RWPE2 (cell line): ENCODE results near the gene CENPA.

Experiments used
- ATAC-seq: fragments of 200-7000 bp; cut with Tn5 transposase; 3 replicates; pipeline ENCODE4 v1.9.1; 2021; ENCODE audit warnings: low read depth
- DNase-seq: peaks from one replicate; pipeline ENCODE4 v3.0.0-alpha.2; 2020; ENCODE audit warnings: low spot score
- H3K27ac ChIP-seq: fragments of 450-650 bp; 2 replicates; pipeline ENCODE4 v1.5.1; 2017; ENCODE audit warnings: mild to moderate bottlenecking; ENCODE audit not compliant: poor library complexity, severe bottlenecking
- H3K27me3 ChIP-seq: fragments of 250-450 bp; sonication (Bioruptor Pico); 2 replicates; pipeline ENCODE4 v1.5.1; 2021; ENCODE audit warnings: mild to moderate bottlenecking, moderate library complexity; ENCODE audit not compliant: insufficient read depth, poor library complexity, severe bottlenecking
- H3K36me3 ChIP-seq: fragments of 250-450 bp; sonication (Bioruptor Pico); 2 replicates; pipeline ENCODE4 v1.5.1; 2020; ENCODE audit warnings: low read depth, mild to moderate bottlenecking, moderate library complexity
- H3K4me1 ChIP-seq: fragments of 250-450 bp; sonication (Bioruptor Pico); 2 replicates; pipeline ENCODE4 v1.5.1; 2021; ENCODE audit warnings: mild to moderate bottlenecking, moderate library complexity; ENCODE audit not compliant: insufficient read depth, poor library complexity, severe bottlenecking
- H3K4me3 ChIP-seq: fragments of 250-450 bp; sonication (Bioruptor Pico); 2 replicates; pipeline ENCODE4 v1.5.1; 2021; ENCODE audit warnings: mild to moderate bottlenecking, moderate library complexity; ENCODE audit not compliant: severe bottlenecking
- H3K9me3 ChIP-seq: fragments of 250-450 bp; sonication (Bioruptor Pico); 2 replicates; pipeline ENCODE4 v1.5.1; 2021; ENCODE audit warnings: mild to moderate bottlenecking, moderate library complexity; ENCODE audit not compliant: severe bottlenecking
- CTCF ChIP-seq: fragments of 450-650 bp; IDR thresholded peaks from one replicate; pipeline ENCODE4 v1.5.1; 2017; ENCODE audit warnings: mild to moderate bottlenecking, moderate library complexity; ENCODE audit not compliant: poor library complexity, severe bottlenecking

The CENPA gene

DNA sequence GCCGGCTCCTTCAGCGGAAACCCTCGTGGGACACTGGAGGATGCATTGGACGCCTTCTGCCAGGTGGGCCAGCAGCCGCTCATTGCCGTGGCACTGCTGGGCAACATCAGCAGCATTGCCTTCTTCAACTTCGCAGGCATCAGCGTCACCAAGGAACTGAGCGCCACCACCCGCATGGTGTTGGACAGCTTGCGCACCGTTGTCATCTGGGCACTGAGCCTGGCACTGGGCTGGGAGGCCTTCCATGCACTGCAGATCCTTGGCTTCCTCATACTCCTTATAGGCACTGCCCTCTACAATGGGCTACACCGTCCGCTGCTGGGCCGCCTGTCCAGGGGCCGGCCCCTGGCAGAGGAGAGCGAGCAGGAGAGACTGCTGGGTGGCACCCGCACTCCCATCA is 7.8 kb upstream of the CENPA start:
- Histone ChIP-seq H3K4me1 (no peaks in the 10 kb centered on the region), H3K4me3 (no peak overlapping the region), H3K27me3 (no peaks in the 10 kb centered on the region), H3K27ac (no peak overlapping the region), H3K9me3 (no peaks in the 10 kb centered on the region), H3K36me3 (peaks cover 58% of the 10 kb centered on the region)
- no peak for ATAC-seq
- TF ChIP-seq CTCF: no peak
- no peak for DNase-seq

DNA sequence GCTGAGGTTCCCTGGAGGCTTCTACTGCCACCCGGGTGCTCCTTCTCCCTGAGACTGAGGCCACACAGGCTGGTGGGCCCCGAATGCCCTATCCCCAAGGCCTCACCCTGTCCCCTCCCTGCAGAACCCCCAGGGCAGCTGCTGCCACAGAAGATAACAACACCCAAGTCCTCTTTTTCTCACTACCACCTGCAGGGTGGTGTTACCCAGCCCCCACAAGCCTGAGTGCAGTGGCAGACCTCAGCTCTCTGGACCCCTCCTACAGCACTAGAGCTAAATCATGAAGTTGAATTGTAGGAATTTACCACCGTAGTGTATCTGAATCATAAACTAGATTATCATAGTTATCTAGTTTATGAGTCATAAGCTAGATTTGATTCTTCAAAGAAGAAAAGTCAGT is 7.3 kb upstream of the CENPA start:
- TF ChIP-seq CTCF: no peak
- Histone ChIP-seq H3K9me3 (no peaks in the 10 kb centered on the region), H3K4me1 (no peaks in the 10 kb centered on the region), H3K4me3 (no peak overlapping the region), H3K36me3 (peaks cover 58% of the 10 kb centered on the region), H3K27ac (no peak overlapping the region), H3K27me3 (no peaks in the 10 kb centered on the region)
- DNase-seq: no peak
- no peak for ATAC-seq

DNA sequence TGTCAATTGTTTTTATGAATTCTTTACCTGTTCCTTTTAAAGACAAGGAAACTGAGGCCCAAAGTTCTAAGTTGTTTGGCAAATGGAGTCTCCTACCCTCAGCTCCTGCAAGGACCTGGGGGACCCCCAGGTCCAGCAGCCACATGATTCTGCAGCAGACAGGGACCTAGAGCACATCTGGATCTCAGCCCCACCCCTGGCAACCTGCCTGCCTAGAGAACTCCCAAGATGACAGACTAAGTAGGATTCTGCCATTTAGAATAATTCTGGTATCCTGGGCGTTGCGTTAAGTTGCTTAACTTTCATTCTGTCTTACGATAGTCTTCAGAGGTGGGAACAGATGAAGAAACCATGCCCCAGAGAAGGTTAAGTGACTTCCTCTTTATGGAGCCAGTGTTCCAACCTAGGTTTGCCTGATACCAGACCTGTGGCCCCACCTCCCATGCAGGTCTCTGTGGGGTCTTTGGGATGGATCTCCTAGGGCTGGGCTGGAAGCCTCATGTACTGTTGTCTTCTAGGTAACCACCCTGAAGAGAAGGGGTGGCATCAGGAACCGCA is 5.6 kb upstream of the CENPA start:
- TF ChIP-seq CTCF: no peak
- peaks cover 41% of the 10 kb centered on the region for H3K36me3 ChIP-seq
- no peak for DNase-seq
- no peaks in the 10 kb centered on the region for H3K27me3 ChIP-seq
- ATAC-seq: no peak
- no peak overlapping the region for H3K4me3 ChIP-seq
- H3K27ac ChIP-seq: no peak overlapping the region
- H3K4me1 ChIP-seq: peaks cover 4% of the 10 kb centered on the region
- H3K9me3 ChIP-seq: no peaks in the 10 kb centered on the region

- DNase-seq (no peak), ATAC-seq (no peak)
- TF ChIP-seq CTCF: no peak
- H3K27me3 ChIP-seq: no peaks in the 10 kb centered on the region
- H3K4me1 ChIP-seq: peaks cover 6% of the 10 kb centered on the region
- H3K27ac ChIP-seq: no peak overlapping the region
- H3K9me3 ChIP-seq: no peaks in the 10 kb centered on the region
- no peak overlapping the region for H3K4me3 ChIP-seq
- H3K36me3 ChIP-seq: peaks cover 26% of the 10 kb centered on the region
Observed at GRCh38 chr2:26782876-26783704, 2.8 kb upstream of the CENPA start.
